Tibial nerve (tissue), 4 donors: Measurements from ENCODE around the gene AP1B1. TPM values are rescaled to one million over a fixed set of nuclear protein-coding genes. Genes with fewer than 3 reads are reported as not detected.
A peak's percentile ranks its signal among the peaks of the same experiment; 100 is the strongest.

Experiments used
- DNase-seq, 2 donors: peaks; one replicate each; pipeline ENCODE4 v3.0.0-alpha.2; 2019; ENCODE audit warnings: low spot score in 2 of 2
- H3K27ac ChIP-seq, 4 donors: fragments of 200-600 bp; sonication (generic) in 3 of 4; one replicate each; pipeline ENCODE4 v1.5.1; 2017 to 2019; ENCODE audit warnings: mild to moderate bottlenecking in 1 of 4
- H3K27me3 ChIP-seq, 2 donors: fragments of 200-600 bp; sonication (generic) in 1 of 2; one replicate each; pipeline versions ENCODE4 v1.5.1 to v1.6.0; 2017 to 2019
- H3K36me3 ChIP-seq, 3 donors: fragments of 200-600 bp; sonication (generic); one replicate each; pipeline ENCODE4 v1.5.1; 2018 to 2019
- H3K4me1 ChIP-seq, 4 donors: fragments of 200-600 bp; sonication (generic) in 3 of 4; one replicate each; pipeline ENCODE4 v1.5.1; 2017 to 2019
- H3K4me3 ChIP-seq, 4 donors: fragments of 200-600 bp; sonication (generic) in 3 of 4; one replicate each; pipeline ENCODE4 v1.5.1; 2017 to 2019; ENCODE audit warnings: mild to moderate bottlenecking in 1 of 4, moderate library complexity in 1 of 4
- H3K9me3 ChIP-seq, 4 donors: fragments of 200-600 bp; sonication (generic) in 3 of 4; one replicate each; pipeline ENCODE4 v1.5.1; 2017 to 2019
- CTCF ChIP-seq, 5 experiments: fragments of 200-600 bp in 3 of 5; fragments of 450-650 bp in 2 of 5; sonication (generic) in 3 of 5; IDR thresholded peaks; one replicate each; pipeline ENCODE4 v1.5.1; 2016 to 2019; ENCODE audit warnings: antibody characterized with exemption in 5 of 5, mild to moderate bottlenecking in 3 of 5, moderate library complexity in 2 of 5
- EP300 ChIP-seq, 2 donors: sonication (generic); formaldehyde crosslinking; IDR thresholded peaks; one replicate each; pipeline ENCODE4 v1.6.1; 2017; ENCODE audit warnings: antibody characterized with exemption in 2 of 2, mild to moderate bottlenecking in 1 of 2
- POLR2A ChIP-seq, 2 donors: fragments of 450-650 bp; IDR thresholded peaks; one replicate each; pipeline ENCODE4 v1.6.1; 2017; ENCODE audit warnings: antibody characterized with exemption in 2 of 2, mild to moderate bottlenecking in 2 of 2, moderate library complexity in 2 of 2
- WGBS, 2 donors: methylation state at CpG; one replicate each; pipeline ENCODE4 v1.1.5; 2018; 5-methylcytosine and 5-hydroxymethylcytosine counted together
- total RNA-seq, 4 donors: library from RNA; depleted of rRNA; stranded (reverse); fragments of >200 nt; gene quantifications; one replicate each; pipeline ENCODE4 v1.1.0, GENCODE V29; 2016

The AP1B1 gene
- total RNA-seq, 4 donors from 2014 or later: 51.3 to 93.3 (median 60.1) TPM

- Histone ChIP-seq H3K36me3 (peaks cover 3 to 76% (median 51%) of the 10 kb centered on the region in 3 donors), H3K9me3 (no peaks in the 10 kb centered on the region), H3K27ac (no peak overlapping the region), H3K4me3 (no peak overlapping the region), H3K4me1 (peaks cover 0 to 17% (median 10%) of the 10 kb centered on the region in 4 donors), H3K27me3 (no peaks in the 10 kb centered on the region)
- TF ChIP-seq POLR2A (IDR thresholded peaks at IDR 0.05): no peak
- TF ChIP-seq CTCF (IDR thresholded peaks at IDR 0.05): no peak
- TF ChIP-seq EP300 (IDR thresholded peaks at IDR 0.05): no peak
- no peak for DNase-seq
- WGBS, 2 donors: 86 to 87% methylated on average over 19 of the region's 19 CpGs
Measured at GRCh38 chr22:29299136-29299900, 89.1 kb downstream of the AP1B1 start.

GRCh38 chr22:29298641-29299040, 89.7 kb downstream of the AP1B1 start:
- H3K4me3 ChIP-seq: no peak overlapping the region
- H3K27ac ChIP-seq: no peak overlapping the region
- no peaks in the 10 kb centered on the region for H3K9me3 ChIP-seq
- H3K36me3 ChIP-seq: peaks cover 6 to 83% (median 55%) of the 10 kb centered on the region in 3 donors
- DNase-seq: no peak
- peaks cover 0 to 17% (median 10%) of the 10 kb centered on the region in 4 donors for H3K4me1 ChIP-seq
- TF ChIP-seq POLR2A (IDR thresholded peaks at IDR 0.05): no peak
- 66 to 86% methylated on average over 8 of the region's 8 CpGs for WGBS, 2 donors
- no peaks in the 10 kb centered on the region for H3K27me3 ChIP-seq

GRCh38 chr22:29292379-29292778, 96.0 kb downstream of the AP1B1 start:
- H3K4me1 ChIP-seq: peaks cover 0 to 39% (median 5%) of the 10 kb centered on the region in 4 donors
- H3K36me3 ChIP-seq: peaks cover 12 to 97% (median 38%) of the 10 kb centered on the region in 3 donors
- H3K27ac ChIP-seq: no peak overlapping the region
- H3K9me3 ChIP-seq: no peaks in the 10 kb centered on the region
- no peak for DNase-seq
- TF ChIP-seq CTCF (IDR thresholded peaks at IDR 0.05) (no peak), POLR2A (IDR thresholded peaks at IDR 0.05) (no peak), EP300 (IDR thresholded peaks at IDR 0.05) (no peak)
- no peaks in the 10 kb centered on the region for H3K27me3 ChIP-seq
- H3K4me3 ChIP-seq: no peak overlapping the region

- no peak for DNase-seq
- Histone ChIP-seq H3K27me3 (no peaks in the 10 kb centered on the region), H3K4me1 (peaks cover 0 to 44% (median 5%) of the 10 kb centered on the region in 4 donors), H3K36me3 (peaks cover 9 to 94% (median 32%) of the 10 kb centered on the region in 3 donors), H3K9me3 (no peaks in the 10 kb centered on the region), H3K27ac (peak overlapping the region in 1 of 4 donors; percentile 27), H3K4me3 (no peak overlapping the region)
- 45 to 56% methylated on average over 7 of the region's 7 CpGs for WGBS, 2 donors
- no peak for TF ChIP-seq CTCF (IDR thresholded peaks at IDR 0.05)
- TF ChIP-seq EP300 (IDR thresholded peaks at IDR 0.05): no peak
- TF ChIP-seq POLR2A (IDR thresholded peaks at IDR 0.05): no peak
Measured at GRCh38 chr22:29291215-29291614, 97.2 kb downstream of the AP1B1 start.

- Histone ChIP-seq H3K27ac (no peak overlapping the region), H3K27me3 (no peaks in the 10 kb centered on the region), H3K36me3 (peaks cover 9 to 94% (median 30%) of the 10 kb centered on the region in 3 donors), H3K4me3 (no peak overlapping the region), H3K9me3 (no peaks in the 10 kb centered on the region), H3K4me1 (peaks cover 0 to 44% (median 5%) of the 10 kb centered on the region in 4 donors)
- no peak for TF ChIP-seq POLR2A (IDR thresholded peaks at IDR 0.05)
- no peak for TF ChIP-seq EP300 (IDR thresholded peaks at IDR 0.05)
- TF ChIP-seq CTCF (IDR thresholded peaks at IDR 0.05): no peak
- DNase-seq: no peak
- 54 to 56% methylated on average over 5 of the region's 5 CpGs for WGBS, 2 donors
Measured at GRCh38 chr22:29290061-29290460, 98.3 kb downstream of the AP1B1 start.
